H7 (cell line): ENCODE data around the gene DAB1. TPM values are rescaled to one million over a fixed set of nuclear protein-coding genes. Genes with fewer than 3 reads are reported as not detected.

Experiments used
- DNase-seq: peaks from one replicate; pipeline ENCODE4 v3.0.0; 2012
- H3K27me3 ChIP-seq: 2 replicates; pipeline ENCODE4 v1.6.0; 2011; ENCODE audit warnings: mild to moderate bottlenecking, low read length; ENCODE audit not compliant: control insufficient read depth, insufficient read depth
- H3K36me3 ChIP-seq: replicated peaks from 2 replicates; pipeline ENCODE4 v1.5.1; 2011; ENCODE audit warnings: low read length; ENCODE audit not compliant: control insufficient read depth, insufficient read depth
- H3K4me3 ChIP-seq: 2 replicates; pipeline ENCODE4 v1.5.1; 2011; ENCODE audit warnings: low read depth, mild to moderate bottlenecking, control low read depth, low read length, moderate library complexity; ENCODE audit not compliant: insufficient read depth
- total RNA-seq: library from RNA; depleted of rRNA; stranded (reverse); fragments of >200 nt; shearing (Covaris generic); gene quantifications from 2 replicates; pipeline ENCODE4 v1.2.3, GENCODE V29; 2014

DAB1 gene
- total RNA-seq, 1 experiment from 2014 or later = 16.4 TPM

DNA sequence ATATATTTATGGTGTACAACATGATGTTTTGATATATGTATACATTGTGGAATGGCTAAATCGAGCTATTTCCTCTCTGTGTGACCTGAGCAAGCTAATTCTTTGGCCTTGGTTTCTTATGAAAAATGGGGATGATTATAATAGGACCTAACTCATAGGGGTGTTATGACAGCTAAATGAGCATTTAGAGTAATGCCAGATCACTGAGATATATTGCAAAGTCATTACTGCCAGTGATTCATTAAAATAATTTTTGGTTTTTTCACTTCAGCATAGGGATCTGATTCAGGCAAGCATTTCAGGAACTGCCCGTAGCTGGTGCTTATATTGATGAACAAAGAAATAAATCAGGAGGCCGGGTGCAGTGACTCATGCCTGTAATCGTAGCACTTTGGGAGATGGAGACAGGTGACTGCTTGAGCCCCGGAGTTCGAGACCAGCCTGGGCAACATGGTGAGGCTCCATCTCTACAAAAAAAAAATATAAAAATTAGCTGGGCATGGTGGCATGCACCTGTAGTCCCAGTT is 30.7 kb downstream of the DAB1 start:
- H3K4me3 ChIP-seq = no peak overlapping the region
- no peaks in the 10 kb centered on the region for H3K27me3 ChIP-seq
- no peaks in the 10 kb centered on the region for H3K36me3 ChIP-seq
- DNase-seq = no peak

DNA sequence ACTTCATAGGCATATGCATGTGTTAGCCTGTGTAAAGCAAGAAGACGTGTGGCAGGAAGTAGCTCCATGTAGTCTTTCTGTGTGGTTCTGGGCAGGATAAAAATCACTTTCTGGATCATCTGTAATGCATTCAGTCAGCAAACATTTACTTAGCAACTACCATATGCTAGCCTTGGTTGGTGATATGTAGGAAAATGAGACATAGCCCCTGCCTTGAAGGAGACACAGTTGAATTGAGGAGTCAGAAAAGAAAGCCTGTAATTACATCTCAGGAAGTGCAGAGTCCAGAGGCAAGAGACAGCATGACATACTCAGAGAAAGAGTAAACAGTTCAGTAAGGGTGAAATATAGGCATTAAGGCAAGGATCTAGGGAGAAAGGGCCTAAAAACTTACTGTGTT is 38.5 kb downstream of the DAB1 start:
- Histone ChIP-seq H3K27me3 (no peaks in the 10 kb centered on the region), H3K4me3 (no peak overlapping the region), H3K36me3 (no peaks in the 10 kb centered on the region)
- DNase-seq = no peak

- Histone ChIP-seq H3K36me3 (no peaks in the 10 kb centered on the region), H3K27me3 (no peaks in the 10 kb centered on the region), H3K4me3 (no peak overlapping the region)
- DNase-seq = no peak
Measured at GRCh38 chr1:57384901-57385300, 39.0 kb downstream of the DAB1 start.

DNA sequence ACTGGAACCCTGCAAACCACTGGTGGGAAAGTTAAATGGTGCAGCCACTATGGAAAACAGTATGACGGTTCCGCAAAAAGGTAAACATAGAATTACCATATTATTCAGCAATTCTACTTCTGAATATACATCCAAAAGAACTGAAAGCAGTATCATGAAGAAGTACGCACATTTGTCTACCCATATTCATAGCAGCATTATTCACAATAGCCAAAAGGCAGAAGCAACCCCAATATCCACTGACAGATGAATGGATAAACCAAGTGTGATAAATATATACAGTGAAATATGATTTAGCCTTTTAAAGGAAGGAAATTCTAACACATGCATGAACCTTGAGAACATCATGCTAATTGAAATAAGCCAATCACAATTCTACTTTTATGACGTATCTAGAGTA is 39.6 kb downstream of the DAB1 start:
- Histone ChIP-seq H3K4me3 (no peak overlapping the region), H3K36me3 (no peaks in the 10 kb centered on the region), H3K27me3 (no peaks in the 10 kb centered on the region)
- no peak for DNase-seq

DNA sequence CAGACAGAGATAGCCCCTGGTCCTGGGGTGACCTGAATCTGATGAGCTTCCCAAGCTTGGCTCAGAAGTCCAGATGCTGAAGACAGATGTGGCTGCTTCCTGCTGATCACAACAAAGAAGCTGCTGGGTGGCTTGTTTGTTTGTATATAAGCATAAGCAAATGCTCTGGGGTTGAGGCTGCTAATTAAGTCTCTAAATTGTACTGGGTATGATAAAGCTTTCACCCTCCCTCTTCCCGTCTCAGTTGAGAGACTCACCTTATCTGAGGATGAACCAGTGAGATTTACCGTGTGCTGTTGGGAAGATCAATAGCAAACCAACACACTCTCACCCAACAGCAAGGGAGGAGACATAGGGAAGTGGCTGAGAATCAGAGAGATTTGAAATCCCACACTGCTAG is 42.0 kb downstream of the DAB1 start:
- Histone ChIP-seq H3K4me3 (no peak overlapping the region), H3K27me3 (no peaks in the 10 kb centered on the region), H3K36me3 (no peaks in the 10 kb centered on the region)
- no peak for DNase-seq

DNA sequence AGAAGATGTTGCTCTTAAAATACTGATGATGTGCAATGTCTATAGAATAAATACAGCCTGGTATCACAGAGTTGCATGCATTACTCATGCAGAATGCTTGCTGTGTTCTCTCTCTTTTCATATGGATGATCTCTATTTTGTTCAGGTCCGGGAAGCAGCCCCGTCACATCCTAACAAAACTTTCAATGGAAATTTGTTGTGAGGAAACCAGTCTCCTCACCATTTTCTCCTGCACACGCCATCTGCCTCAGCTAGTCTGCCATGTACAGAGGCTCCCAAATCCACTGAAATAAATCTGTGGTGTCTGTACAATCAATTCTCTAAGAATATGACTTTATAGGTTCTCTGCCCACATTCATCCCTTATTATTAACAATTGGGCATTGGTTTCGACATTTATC is 42.4 kb downstream of the DAB1 start:
- Histone ChIP-seq H3K4me3 (no peak overlapping the region), H3K27me3 (no peaks in the 10 kb centered on the region), H3K36me3 (no peaks in the 10 kb centered on the region)
- no peak for DNase-seq

DNA sequence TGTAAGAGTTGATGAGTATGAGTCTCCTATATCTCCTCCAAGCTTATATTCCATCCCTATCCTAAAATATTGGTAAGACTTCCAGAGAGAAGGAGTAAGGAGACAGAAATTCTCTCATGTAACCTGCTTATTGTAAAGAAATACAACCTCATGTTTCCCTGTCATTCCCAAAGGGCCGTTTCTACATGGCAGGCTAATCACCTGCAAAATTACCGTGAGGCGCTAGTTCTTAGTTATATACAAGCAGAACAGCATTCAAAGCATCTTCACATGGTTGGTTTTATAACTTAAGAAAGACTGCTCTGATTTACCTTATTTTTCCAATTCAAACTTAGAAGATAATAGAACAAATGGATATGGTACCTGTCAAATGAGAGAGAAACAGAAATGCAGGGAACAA is 42.9 kb downstream of the DAB1 start:
- no peaks in the 10 kb centered on the region for H3K36me3 ChIP-seq
- no peak overlapping the region for H3K4me3 ChIP-seq
- no peak for DNase-seq
- H3K27me3 ChIP-seq = no peaks in the 10 kb centered on the region

- H3K4me3 ChIP-seq = no peak overlapping the region
- H3K27me3 ChIP-seq = no peaks in the 10 kb centered on the region
- DNase-seq = no peak
- no peaks in the 10 kb centered on the region for H3K36me3 ChIP-seq
Measured at GRCh38 chr1:57378534-57378933, 45.3 kb downstream of the DAB1 start.

GRCh38 chr1:57377339-57378139 is 46.3 kb downstream of the DAB1 start:
- H3K27me3 ChIP-seq = no peaks in the 10 kb centered on the region
- no peak overlapping the region for H3K4me3 ChIP-seq
- no peaks in the 10 kb centered on the region for H3K36me3 ChIP-seq
- peak; percentile 2 for DNase-seq

DNA sequence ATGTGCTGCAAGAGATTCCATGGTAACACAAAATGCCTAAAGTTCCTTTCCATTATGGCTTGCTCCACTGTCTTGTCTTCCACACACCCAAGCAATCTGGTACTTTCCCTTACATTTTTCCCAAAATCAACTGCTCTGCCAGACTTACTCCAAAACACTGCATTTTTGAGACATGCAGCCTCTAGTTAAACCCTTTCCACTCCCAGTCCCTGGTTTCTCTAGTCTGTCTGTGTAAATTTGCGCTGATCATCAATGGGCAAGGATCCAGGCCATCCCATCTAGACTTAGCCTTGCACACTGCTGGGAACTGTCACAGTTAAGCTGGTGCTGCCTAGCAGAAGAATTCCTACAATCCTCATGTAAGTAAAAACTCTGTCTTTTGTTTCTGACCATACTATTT is 47.8 kb downstream of the DAB1 start:
- no peak overlapping the region for H3K4me3 ChIP-seq
- no peaks in the 10 kb centered on the region for H3K27me3 ChIP-seq
- H3K36me3 ChIP-seq = no peaks in the 10 kb centered on the region
- no peak for DNase-seq

- no peak for DNase-seq
- Histone ChIP-seq H3K36me3 (no peaks in the 10 kb centered on the region), H3K27me3 (no peaks in the 10 kb centered on the region)
Measured at GRCh38 chr1:57369889-57370288, 54.0 kb downstream of the DAB1 start.

GRCh38 chr1:57367945-57368344 is 55.9 kb downstream of the DAB1 start:
- Histone ChIP-seq H3K27me3 (no peaks in the 10 kb centered on the region), H3K4me3 (no peak overlapping the region), H3K36me3 (no peaks in the 10 kb centered on the region)
- DNase-seq = no peak

More at GRCh38 chr1:57369889-57370288, 54.0 kb downstream of the DAB1 start:
- no peak overlapping the region for H3K4me3 ChIP-seq

DNA sequence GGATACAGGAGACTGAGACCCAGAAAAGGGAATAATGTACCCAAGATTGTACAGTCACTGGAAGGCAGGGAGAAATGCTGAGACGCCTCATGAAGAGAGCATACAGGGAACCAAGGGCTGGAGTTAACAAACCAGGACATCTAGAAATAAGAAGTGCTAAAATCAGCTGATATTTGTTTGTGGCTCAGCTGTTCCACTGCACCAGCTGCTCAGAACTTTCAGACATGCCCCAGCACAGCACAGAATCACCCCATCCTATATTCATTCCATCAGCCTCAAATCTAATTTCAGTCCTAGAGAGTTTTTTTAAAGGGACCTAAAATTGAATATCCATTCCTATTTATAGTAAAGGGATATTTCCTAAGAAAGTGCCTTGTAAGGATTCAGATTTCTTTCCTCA is 60.2 kb downstream of the DAB1 start:
- no peak for DNase-seq
- Histone ChIP-seq H3K4me3 (no peak overlapping the region), H3K27me3 (no peaks in the 10 kb centered on the region), H3K36me3 (no peaks in the 10 kb centered on the region)

- Histone ChIP-seq H3K36me3 (no peaks in the 10 kb centered on the region), H3K27me3 (no peaks in the 10 kb centered on the region), H3K4me3 (no peak overlapping the region)
- DNase-seq = no peak
Measured at GRCh38 chr1:57363165-57363564, 60.7 kb downstream of the DAB1 start.

DNA sequence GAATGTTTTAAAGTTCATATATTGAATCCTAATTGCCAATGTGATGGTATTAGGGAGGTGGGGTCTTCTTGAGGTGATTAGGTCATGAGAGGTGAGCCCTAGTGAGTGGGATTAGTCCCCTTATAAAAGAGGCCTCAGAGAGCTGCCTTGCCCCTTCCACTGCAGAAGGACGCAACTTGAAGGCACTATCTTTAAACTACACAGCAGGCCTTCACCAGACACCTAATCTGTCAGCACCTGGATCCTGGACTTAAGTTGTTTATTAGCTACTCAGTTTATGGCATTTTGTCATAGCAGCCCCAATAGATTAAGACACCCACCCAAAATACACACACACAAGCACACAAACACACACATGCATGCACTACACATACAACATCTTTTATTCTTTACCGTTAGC is 61.4 kb downstream of the DAB1 start:
- Histone ChIP-seq H3K27me3 (no peaks in the 10 kb centered on the region), H3K4me3 (no peak overlapping the region), H3K36me3 (no peaks in the 10 kb centered on the region)
- no peak for DNase-seq
